H9 (cell line): ENCODE measurements around the gene ATF6. TPM values are rescaled to one million over a fixed set of nuclear protein-coding genes. Genes with fewer than 3 reads are reported as not detected.

Experiments used
- DNase-seq: peaks from one replicate; pipeline ENCODE4 v3.0.0-alpha.2; 2017
- H2AFZ ChIP-seq: one replicate; pipeline ENCODE4 v1.6.1; 2013; ENCODE audit warnings: mild to moderate bottlenecking, low read length, control low read depth, moderate library complexity
- H2AK5ac ChIP-seq: 2 replicates; pipeline ENCODE4 v1.6.1; 2013; ENCODE audit warnings: low read length, control low read depth, mixed read lengths; ENCODE audit not compliant: insufficient read length
- H2BK120ac ChIP-seq: one replicate; pipeline ENCODE4 v1.6.1; 2013; ENCODE audit warnings: low read depth, mild to moderate bottlenecking, low read length, control low read depth, inconsistent platforms; ENCODE audit not compliant: poor library complexity, severe bottlenecking
- H2BK12ac ChIP-seq: 2 replicates; pipeline ENCODE4 v1.6.1; 2013; ENCODE audit warnings: low read length, control low read depth, mixed read lengths, low read depth; ENCODE audit not compliant: insufficient read length
- H2BK15ac ChIP-seq: 2 replicates; pipeline ENCODE4 v1.6.1; 2013; ENCODE audit warnings: low read depth, low read length, control low read depth
- H2BK20ac ChIP-seq: one replicate; pipeline ENCODE4 v1.6.1; 2013; ENCODE audit warnings: low read depth, mild to moderate bottlenecking, low read length, control low read depth, inconsistent platforms; ENCODE audit not compliant: poor library complexity, severe bottlenecking
- H2BK5ac ChIP-seq: 2 replicates; pipeline ENCODE4 v1.6.1; 2013; ENCODE audit warnings: low read length, control low read depth, mixed read lengths; ENCODE audit not compliant: insufficient read length
- H3K14ac ChIP-seq: 2 replicates; pipeline ENCODE4 v1.6.1; 2013; ENCODE audit warnings: low read length, control low read depth; ENCODE audit not compliant: insufficient read depth
- H3K18ac ChIP-seq: 2 replicates; pipeline ENCODE4 v1.6.1; 2013; ENCODE audit warnings: low read depth, mild to moderate bottlenecking, mixed read lengths, low read length, control low read depth; ENCODE audit not compliant: insufficient read length
- H3K23ac ChIP-seq: 2 replicates; pipeline ENCODE4 v1.6.1; 2013; ENCODE audit warnings: low read length, control low read depth, mixed read lengths, low read depth; ENCODE audit not compliant: insufficient read length
- H3K23me2 ChIP-seq: 2 replicates; pipeline ENCODE4 v1.6.1; 2013; ENCODE audit warnings: low read depth, mild to moderate bottlenecking, mixed read lengths, low read length, control low read depth; ENCODE audit not compliant: insufficient read length, poor library complexity, severe bottlenecking
- H3K27ac ChIP-seq: 2 replicates; pipeline ENCODE4 v1.5.1; 2013; ENCODE audit warnings: low read length, control low read depth, mixed read lengths, low read depth; ENCODE audit not compliant: insufficient read length
- H3K27me3 ChIP-seq: 2 replicates; pipeline ENCODE4 v1.6.1; 2013; ENCODE audit warnings: low read length, control low read depth, inconsistent platforms; ENCODE audit not compliant: insufficient read depth
- H3K4ac ChIP-seq: 2 replicates; pipeline ENCODE4 v1.6.1; 2013; ENCODE audit warnings: low read depth, mild to moderate bottlenecking, control low read depth, inconsistent platforms, low read length, moderate library complexity
- H3K4me1 ChIP-seq: 2 replicates; pipeline ENCODE4 v1.6.1; 2013; ENCODE audit warnings: low read length, control low read depth, inconsistent platforms; ENCODE audit not compliant: insufficient read depth
- H3K4me2 ChIP-seq: 2 replicates; pipeline ENCODE4 v1.6.1; 2013; ENCODE audit warnings: low read length, control low read depth, mixed read lengths; ENCODE audit not compliant: insufficient read length, insufficient read depth
- H3K56ac ChIP-seq: 2 replicates; pipeline ENCODE4 v1.6.1; 2013; ENCODE audit warnings: low read depth, mild to moderate bottlenecking, mixed read lengths, low read length, control low read depth; ENCODE audit not compliant: insufficient read length
- H3K79me1 ChIP-seq: 2 replicates; pipeline ENCODE4 v1.6.1; 2013; ENCODE audit warnings: low read depth, mild to moderate bottlenecking, moderate library complexity, low read length, control low read depth, inconsistent platforms; ENCODE audit not compliant: insufficient read depth, poor library complexity, severe bottlenecking
- H3K79me2 ChIP-seq: 2 replicates; pipeline ENCODE4 v1.6.1; 2013; ENCODE audit warnings: low read length, control low read depth, inconsistent platforms; ENCODE audit not compliant: insufficient read depth
- H3K9ac ChIP-seq: 2 replicates; pipeline ENCODE4 v1.6.1; 2013; ENCODE audit warnings: low read length, control low read depth, mixed read lengths; ENCODE audit not compliant: insufficient read length; ENCODE audit errors: extremely low read depth
- H3K9me3 ChIP-seq: one replicate; pipeline ENCODE4 v1.6.1; 2013; ENCODE audit warnings: low read depth, low read length, inconsistent platforms; ENCODE audit not compliant: control insufficient read depth
- H3T11ph ChIP-seq: one replicate; pipeline ENCODE4 v1.6.1; 2013; ENCODE audit warnings: mild to moderate bottlenecking, low read length, control low read depth, inconsistent platforms
- H4K20me1 ChIP-seq: one replicate; pipeline ENCODE4 v1.6.1; 2013; ENCODE audit not compliant: control insufficient read depth, insufficient read length, insufficient read depth
- H4K5ac ChIP-seq: 2 replicates; pipeline ENCODE4 v1.6.1; 2013; ENCODE audit warnings: low read depth, mild to moderate bottlenecking, mixed read lengths, low read length, control low read depth; ENCODE audit not compliant: insufficient read length
- H4K8ac ChIP-seq: replicated peaks from 2 replicates; pipeline ENCODE4 v1.6.1; 2013; ENCODE audit warnings: low read length, control low read depth, mixed read lengths, low read depth; ENCODE audit not compliant: insufficient read length
- H4K91ac ChIP-seq: 2 replicates; pipeline ENCODE4 v1.6.1; 2013; ENCODE audit warnings: low read depth, mild to moderate bottlenecking, moderate library complexity, mixed read lengths, low read length, control low read depth; ENCODE audit not compliant: insufficient read length
- H3K27ac Mint-ChIP-seq, 3 experiments: 2 replicates in 2 of 3; 3 replicates in 1 of 3; pipeline ENCODE4 v1.8.0; 2020 to 2021; ENCODE audit warnings: mixed read lengths in 3 of 3, mild to moderate bottlenecking in 1 of 3, moderate library complexity in 1 of 3
- H3K27me3 Mint-ChIP-seq: 2 replicates; pipeline ENCODE4 v1.8.0; 2021; ENCODE audit warnings: low read depth, mild to moderate bottlenecking, moderate library complexity, mixed read lengths
- H3K36me3 Mint-ChIP-seq, 3 experiments: 2 replicates in 2 of 3; 3 replicates in 1 of 3; pipeline ENCODE4 v1.8.0; 2020 to 2021; ENCODE audit warnings: low read depth in 3 of 3, mixed read lengths in 3 of 3; ENCODE audit not compliant: insufficient read depth in 1 of 3
- H3K4me1 Mint-ChIP-seq, 2 experiments: 2 replicates each; pipeline ENCODE4 v1.8.0; 2020; ENCODE audit warnings: mixed read lengths in 2 of 2
- H3K4me3 Mint-ChIP-seq, 2 experiments: 2 replicates in 1 of 2; 3 replicates in 1 of 2; pipeline ENCODE4 v1.8.0; 2020 to 2021; ENCODE audit warnings: mild to moderate bottlenecking in 2 of 2, mixed read lengths in 2 of 2, moderate library complexity in 1 of 2
- H3K9me3 Mint-ChIP-seq, 2 experiments: 2 replicates in 1 of 2; 3 replicates in 1 of 2; pipeline ENCODE4 v1.8.0; 2020; ENCODE audit warnings: mild to moderate bottlenecking in 2 of 2, mixed read lengths in 2 of 2, moderate library complexity in 1 of 2
- CTCF ChIP-seq: fragments of 200-600 bp; sonication (generic); conservative IDR thresholded peaks from 3 replicates; pipeline ENCODE4 v1.8.0; 2021; ENCODE audit warnings: antibody characterized with exemption, mild to moderate bottlenecking
- WGBS: extraction: QIAGEN DNeasy Blood & Tissue Kit; methylation state at CpG from one replicate; pipeline ENCODE4 v1.1.7; 2013; ENCODE audit warnings: missing lambda C conversion rate, low lambda C conversion rate, mixed read lengths; ENCODE audit not compliant: insufficient read length; ENCODE audit errors: extremely low coverage; 5-methylcytosine and 5-hydroxymethylcytosine counted together
- total RNA-seq: library from RNA; stranded (reverse); gene quantifications from 2 replicates; pipeline ENCODE4 v1.2.1, GENCODE V29; 2021

ATF6 gene
- total RNA-seq, 1 experiment from 2014 or later: 11.2 TPM

- no peak for TF ChIP-seq CTCF
- no peak overlapping the region for H3K4ac ChIP-seq
- H2AFZ ChIP-seq: no peak overlapping the region
- no peak overlapping the region for H3K27ac ChIP-seq
- no peak overlapping the region for H3K14ac ChIP-seq
- H3T11ph ChIP-seq: no peak overlapping the region
- Mint-ChIP-seq H3K9me3 (no peaks in the 10 kb centered on the region), H3K4me1 (no peaks in the 10 kb centered on the region), H3K36me3 (peaks cover 0 to 9% (median 0%) of the 10 kb centered on the region in 3 experiments; a peak in 2 of 7 replicates), H3K4me3 (no peak overlapping the region), H3K27me3 (no peaks in the 10 kb centered on the region), H3K27ac (no peak overlapping the region; a peak in 1 of 7 replicates)
- no peaks in the 10 kb centered on the region for H3K23me2 ChIP-seq
- no peaks in the 10 kb centered on the region for H3K4me1 ChIP-seq
- no peaks in the 10 kb centered on the region for H3K27me3 ChIP-seq
- no peak overlapping the region for H2BK120ac ChIP-seq
- H3K9ac ChIP-seq: no peak overlapping the region
- H3K23ac ChIP-seq: no peak overlapping the region
- no peak overlapping the region for H2AK5ac ChIP-seq
- no peaks in the 10 kb centered on the region for H3K79me2 ChIP-seq
- H3K79me1 ChIP-seq: no peaks in the 10 kb centered on the region
- H3K56ac ChIP-seq: no peak overlapping the region
- H2BK15ac ChIP-seq: no peak overlapping the region
- no peak overlapping the region for H3K4me2 ChIP-seq
- no peak overlapping the region for H2BK20ac ChIP-seq
- H4K20me1 ChIP-seq: no peaks in the 10 kb centered on the region
- no peak overlapping the region for H2BK12ac ChIP-seq
- no peak overlapping the region for H4K91ac ChIP-seq
- no peak for DNase-seq
- no CpG with 5 or more reads among the region's 4 CpGs for WGBS
- no peak overlapping the region for H2BK5ac ChIP-seq
- H3K18ac ChIP-seq: no peak overlapping the region
- no peaks in the 10 kb centered on the region for H3K9me3 ChIP-seq
- H4K8ac ChIP-seq: no peak overlapping the region
- no peak overlapping the region for H4K5ac ChIP-seq
These were observed 24.6 kb downstream of the ATF6 start for GRCh38 chr1:161790587-161791317.
